Spleen (tissue), 7 donors: ENCODE data around the gene C2orf72.

Experiments used
- CTCF ChIP-seq, 11 experiments: fragments of 200-600 bp in 7 of 11; fragments of 450-650 bp in 4 of 11; sonication (generic) in 4 of 11; IDR thresholded peaks in 8 of 11; conservative IDR thresholded peaks in 3 of 11; 1 replicate in 7 of 11; 2 replicates in 4 of 11; pipeline versions ENCODE4 v1.4.0 to v1.8.0; 2016 to 2021; ENCODE audit warnings: antibody characterized with exemption in 11 of 11, inconsistent platforms in 4 of 11, mild to moderate bottlenecking in 1 of 11
- POLR2A ChIP-seq, 3 donors: fragments of 450-650 bp; IDR thresholded peaks; one replicate each; pipeline ENCODE4 v1.5.1; 2017; ENCODE audit warnings: antibody characterized with exemption in 3 of 3, mild to moderate bottlenecking in 1 of 3
- POLR2AphosphoS5 ChIP-seq, 3 donors: sonication (generic); formaldehyde crosslinking; IDR thresholded peaks; one replicate each; pipeline ENCODE4 v1.5.1; 2017; ENCODE audit warnings: antibody characterized with exemption in 3 of 3
- donor health status: DM: no; HTN: no; CAD: no; lungs with moderate emphysema.
- donor health status: DM: no; HTN: no; CAD: no.
- donor health status: DM: no; HTN: no; CAD: no.

GRCh38 chr2:230989731-230990130, 47.6 kb upstream of the C2orf72 start:
- no peak for TF ChIP-seq CTCF (IDR thresholded peaks at IDR 0.05 in 8 of 11, conservative IDR thresholded peaks at IDR 0.05 in 3 of 11)
- TF ChIP-seq POLR2AphosphoS5 (IDR thresholded peaks at IDR 0.05), result no peak
- TF ChIP-seq POLR2A (IDR thresholded peaks at IDR 0.05), result no peak
